Retinal pigment epithelial cell (primary cell): ENCODE measurements around the gene PTOV1.

Experiments
- DNase-seq: peaks from one replicate; pipeline ENCODE4 v3.0.0-alpha.2; 2010; ENCODE audit warnings: low read depth
- H3K4me3 ChIP-seq: 2 replicates; pipeline ENCODE4 v1.5.1; 2011; ENCODE audit warnings: mild to moderate bottlenecking, low read length, control low read depth, moderate library complexity
- TF ChIP-seq, protein P1 (sequence below): conservative IDR thresholded peaks from 2 replicates; pipeline ENCODE4 v1.5.1; 2011; ENCODE audit warnings: low read depth, low read length, control low read depth, inconsistent platforms

PTOV1 gene

DNA sequence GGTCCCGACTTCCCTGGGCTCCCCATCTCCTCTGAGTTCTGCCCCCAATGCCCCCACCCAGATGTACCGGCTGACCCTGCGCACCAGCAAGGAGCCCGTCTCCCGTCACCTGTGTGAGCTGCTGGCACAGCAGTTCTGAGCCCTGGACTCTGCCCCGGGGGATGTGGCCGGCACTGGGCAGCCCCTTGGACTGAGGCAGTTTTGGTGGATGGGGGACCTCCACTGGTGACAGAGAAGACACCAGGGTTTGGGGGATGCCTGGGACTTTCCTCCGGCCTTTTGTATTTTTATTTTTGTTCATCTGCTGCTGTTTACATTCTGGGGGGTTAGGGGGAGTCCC, 44.4 kb upstream of the PTOV1 start:
- TF ChIP-seq, protein P1, sequence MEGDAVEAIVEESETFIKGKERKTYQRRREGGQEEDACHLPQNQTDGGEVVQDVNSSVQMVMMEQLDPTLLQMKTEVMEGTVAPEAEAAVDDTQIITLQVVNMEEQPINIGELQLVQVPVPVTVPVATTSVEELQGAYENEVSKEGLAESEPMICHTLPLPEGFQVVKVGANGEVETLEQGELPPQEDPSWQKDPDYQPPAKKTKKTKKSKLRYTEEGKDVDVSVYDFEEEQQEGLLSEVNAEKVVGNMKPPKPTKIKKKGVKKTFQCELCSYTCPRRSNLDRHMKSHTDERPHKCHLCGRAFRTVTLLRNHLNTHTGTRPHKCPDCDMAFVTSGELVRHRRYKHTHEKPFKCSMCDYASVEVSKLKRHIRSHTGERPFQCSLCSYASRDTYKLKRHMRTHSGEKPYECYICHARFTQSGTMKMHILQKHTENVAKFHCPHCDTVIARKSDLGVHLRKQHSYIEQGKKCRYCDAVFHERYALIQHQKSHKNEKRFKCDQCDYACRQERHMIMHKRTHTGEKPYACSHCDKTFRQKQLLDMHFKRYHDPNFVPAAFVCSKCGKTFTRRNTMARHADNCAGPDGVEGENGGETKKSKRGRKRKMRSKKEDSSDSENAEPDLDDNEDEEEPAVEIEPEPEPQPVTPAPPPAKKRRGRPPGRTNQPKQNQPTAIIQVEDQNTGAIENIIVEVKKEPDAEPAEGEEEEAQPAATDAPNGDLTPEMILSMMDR, result no peak
- no peak for DNase-seq
- no peak overlapping the region for H3K4me3 ChIP-seq

DNA sequence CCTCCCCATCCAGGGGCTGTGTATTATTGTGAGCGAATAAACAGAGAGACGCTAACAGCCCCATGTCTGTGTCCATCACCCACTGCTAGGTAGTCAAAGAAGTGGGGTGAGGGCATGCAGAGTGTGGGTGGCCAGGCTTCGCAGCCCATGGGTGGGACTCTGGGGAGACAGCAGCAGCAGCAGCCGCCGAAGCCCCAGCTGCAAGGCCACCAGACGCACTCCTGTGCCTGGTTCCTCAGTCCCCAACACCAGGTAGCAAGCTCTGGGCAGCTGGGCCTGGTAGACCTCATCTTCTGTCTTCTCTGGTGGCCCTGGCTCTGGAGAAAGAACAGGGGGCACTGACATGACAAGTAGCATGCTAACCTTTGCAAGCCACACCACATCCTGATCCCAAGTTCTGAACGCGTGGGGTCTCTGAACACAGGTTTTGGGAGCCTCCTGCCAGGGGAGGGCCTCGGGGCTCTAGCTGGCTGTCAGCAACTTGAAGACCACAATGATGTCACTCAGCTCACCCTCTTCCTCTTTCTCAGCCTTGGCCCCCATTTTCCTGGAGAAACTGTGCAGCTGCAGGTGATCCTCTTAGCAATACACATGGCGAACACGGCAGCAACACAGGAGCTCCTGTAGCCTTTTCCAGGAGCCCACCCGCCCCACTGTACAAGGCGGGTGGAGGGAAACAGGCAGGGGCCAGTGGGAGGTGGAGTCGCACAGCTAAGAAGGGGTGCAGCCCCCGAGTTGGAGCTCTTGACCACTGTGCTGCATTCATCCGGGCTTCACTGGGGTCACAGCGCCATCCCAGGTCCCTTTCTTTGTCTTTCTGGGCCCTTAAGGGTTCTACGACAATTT, 43.7 kb upstream of the PTOV1 start:
- no peak for DNase-seq
- H3K4me3 ChIP-seq, result no peak overlapping the region
- TF ChIP-seq, protein P1, result no peak

DNA sequence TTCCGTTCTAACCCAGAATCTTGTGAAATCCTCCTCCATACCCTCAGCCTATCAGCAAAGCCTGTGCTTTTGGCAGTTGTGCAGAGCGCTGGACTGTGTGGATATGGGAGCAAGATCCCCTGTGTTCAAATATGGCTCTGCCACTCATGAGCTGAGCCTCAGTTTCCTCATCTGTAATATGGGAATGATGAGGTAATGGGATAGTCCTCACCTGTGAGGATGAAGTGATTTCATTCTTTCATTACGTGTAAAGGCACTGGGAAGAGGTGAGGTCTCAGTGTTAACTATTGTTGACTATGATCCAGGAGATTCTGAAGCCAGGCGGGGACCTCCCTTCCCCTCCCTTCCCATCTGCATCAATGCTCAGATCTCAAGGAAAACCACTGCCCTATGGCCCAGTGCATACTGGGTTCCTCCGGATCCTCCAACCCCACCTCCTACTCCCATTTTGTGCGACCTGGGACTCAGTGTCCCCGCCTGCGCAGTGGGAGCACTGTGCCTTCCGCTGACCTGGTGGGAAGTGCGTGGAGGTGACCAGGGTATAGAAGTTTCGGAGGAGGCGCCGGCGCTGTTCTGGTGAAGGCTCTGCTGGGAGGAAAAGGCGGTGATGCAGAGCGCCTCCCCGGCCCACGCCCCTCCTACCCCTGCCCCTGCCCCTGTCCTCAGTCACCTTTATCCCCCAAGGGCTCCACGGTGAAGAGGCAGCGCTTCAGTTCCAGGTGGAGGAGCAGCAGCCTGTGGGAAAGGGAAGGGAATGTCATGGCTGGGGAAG, 42.9 kb upstream of the PTOV1 start:
- no peak for DNase-seq
- no peak overlapping the region for H3K4me3 ChIP-seq
- TF ChIP-seq, protein P1, result no peak

DNA sequence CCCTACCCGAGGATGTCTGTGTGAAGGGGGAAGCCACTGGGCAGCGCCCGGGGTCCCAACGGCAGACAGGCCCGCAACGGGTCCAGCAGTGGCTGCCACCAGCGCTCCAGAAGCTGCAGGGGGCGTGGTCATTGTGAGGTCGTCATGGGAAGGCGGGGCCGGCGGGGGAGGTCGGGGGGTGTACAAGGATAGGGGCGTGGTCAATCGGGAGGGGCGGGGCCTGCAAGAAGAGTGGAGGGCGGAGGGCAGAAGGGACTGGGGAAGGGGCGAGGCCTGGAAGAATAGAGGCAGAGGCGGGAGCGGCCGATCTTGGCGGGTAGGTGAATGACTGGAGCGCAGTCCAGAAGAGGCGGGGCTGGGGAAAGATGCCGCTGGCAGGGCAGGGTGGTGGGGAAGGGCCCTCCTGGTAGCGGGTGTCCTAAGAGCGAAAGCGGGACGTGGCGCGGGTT, 42.2 kb upstream of the PTOV1 start:
- TF ChIP-seq, protein P1, result no peak
- peak; percentile 59 for DNase-seq

DNA sequence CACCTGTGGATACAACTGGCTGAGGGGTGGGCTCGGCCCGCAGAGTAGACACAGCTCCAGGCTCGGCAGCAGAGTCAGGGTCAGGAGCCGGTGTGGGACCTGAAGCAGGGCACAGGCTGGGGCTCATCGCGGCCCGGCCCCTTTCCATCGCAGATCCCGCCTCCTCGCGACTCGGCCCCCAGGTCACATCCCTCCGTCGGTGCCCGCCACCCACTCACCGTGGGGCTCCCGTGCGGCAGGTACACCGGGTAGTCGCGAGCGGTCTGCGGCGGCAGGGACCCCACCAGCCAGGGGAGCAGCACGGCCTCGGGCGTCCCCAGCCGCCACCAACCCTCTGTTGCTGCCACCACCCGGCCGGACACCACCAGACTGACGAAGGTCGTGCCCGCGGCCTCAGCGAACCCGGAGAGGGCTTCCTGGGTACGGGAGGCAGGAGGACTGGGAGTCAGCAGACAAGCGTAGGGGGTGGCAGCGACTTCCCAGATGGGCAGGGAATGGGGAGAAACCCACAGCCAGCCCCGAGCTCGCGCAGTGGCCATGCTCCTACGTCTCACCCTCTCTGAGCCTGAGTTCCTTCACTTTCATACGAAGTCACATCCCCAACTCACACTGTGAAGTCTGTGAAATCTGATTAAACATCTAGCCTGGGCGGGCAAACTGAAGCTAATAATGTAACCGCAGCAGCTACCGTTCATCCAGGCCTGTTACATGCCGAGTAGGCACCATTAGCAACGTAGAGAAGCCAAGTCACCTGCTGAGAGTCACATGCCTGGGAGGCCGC, 41.6 kb upstream of the PTOV1 start:
- peak; percentile 77 for DNase-seq
- TF ChIP-seq, protein P1, result no peak
- peak overlapping the region; percentile 65 for H3K4me3 ChIP-seq

More for the DNA sequence above, 42.2 kb upstream of the PTOV1 start:
- H3K4me3 ChIP-seq, result peak overlapping the region; percentile 65

DNA sequence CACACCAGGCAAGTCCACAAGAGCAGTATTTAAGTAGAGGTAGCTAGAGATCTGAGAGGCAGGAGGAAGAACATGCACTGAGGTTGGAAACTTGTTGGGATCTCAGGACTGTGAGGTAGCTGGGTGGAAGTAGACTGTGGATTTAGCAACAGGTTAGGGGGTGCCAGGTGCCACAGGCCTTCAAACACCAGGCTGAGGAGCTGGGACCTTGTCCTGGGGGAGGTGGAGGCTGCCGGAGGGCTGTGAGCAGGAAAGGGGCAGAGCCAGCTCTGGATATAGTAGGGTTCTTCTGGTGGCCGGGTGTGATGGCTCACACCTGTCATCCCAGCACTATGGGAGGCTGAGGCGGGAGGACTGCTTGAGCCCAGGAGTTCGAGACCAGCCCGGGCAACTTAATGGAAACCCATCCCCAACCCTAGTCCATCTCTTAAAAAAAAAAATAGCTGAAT, 41.0 kb upstream of the PTOV1 start:
- no peak for DNase-seq
- peak overlapping the region; percentile 65 for H3K4me3 ChIP-seq
- TF ChIP-seq, protein P1, result no peak
